Stomach (tissue), 4 donors: ENCODE results near the gene CEP57.

Experiments
- CTCF ChIP-seq, 7 experiments: fragments of 450-650 bp in 4 of 7; fragments of 200-600 bp in 3 of 7; sonication (generic) in 3 of 7; IDR thresholded peaks; one replicate each; pipeline ENCODE4 v1.5.1; 2016 to 2019; ENCODE audit warnings: antibody characterized with exemption in 7 of 7, control low read depth in 2 of 7, mild to moderate bottlenecking in 1 of 7
- POLR2A ChIP-seq, 4 donors: fragments of 450-650 bp; IDR thresholded peaks; one replicate each; pipeline ENCODE4 v1.6.1; 2016; ENCODE audit warnings: antibody characterized with exemption in 4 of 4, control low read depth in 2 of 4, mild to moderate bottlenecking in 1 of 4, moderate library complexity in 1 of 4

DNA sequence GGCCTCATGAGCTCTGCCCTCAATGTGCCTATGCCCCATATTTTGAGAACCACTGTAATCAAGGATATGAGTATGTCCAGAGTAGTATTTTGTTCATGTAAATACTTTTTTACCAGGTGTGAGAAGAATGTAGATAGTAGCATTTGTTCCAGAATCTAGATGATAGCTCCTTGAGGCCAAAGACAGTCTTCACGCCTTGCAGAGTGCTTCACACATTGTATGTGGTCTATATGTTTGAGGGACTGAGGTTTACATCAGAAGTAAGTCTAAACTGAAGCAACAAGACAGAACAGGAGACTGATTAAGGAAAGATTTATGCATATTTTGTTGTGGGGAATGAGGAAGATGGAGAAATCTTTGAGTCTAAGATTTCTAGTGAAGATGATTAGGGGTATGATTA, 12.5 kb downstream of the CEP57 start:
- TF ChIP-seq CTCF (IDR thresholded peaks at IDR 0.05), result no peak
- TF ChIP-seq POLR2A (IDR thresholded peaks at IDR 0.05), result no peak
